RPMI8226 (cell line): ENCODE measurements around the gene TMEM43.
A peak's percentile ranks its signal among the peaks of the same experiment; 100 is the strongest.

Experiments
- DNase-seq: peaks from one replicate; pipeline ENCODE4 v3.0.0-alpha.2; 2015

The TMEM43 gene

DNA sequence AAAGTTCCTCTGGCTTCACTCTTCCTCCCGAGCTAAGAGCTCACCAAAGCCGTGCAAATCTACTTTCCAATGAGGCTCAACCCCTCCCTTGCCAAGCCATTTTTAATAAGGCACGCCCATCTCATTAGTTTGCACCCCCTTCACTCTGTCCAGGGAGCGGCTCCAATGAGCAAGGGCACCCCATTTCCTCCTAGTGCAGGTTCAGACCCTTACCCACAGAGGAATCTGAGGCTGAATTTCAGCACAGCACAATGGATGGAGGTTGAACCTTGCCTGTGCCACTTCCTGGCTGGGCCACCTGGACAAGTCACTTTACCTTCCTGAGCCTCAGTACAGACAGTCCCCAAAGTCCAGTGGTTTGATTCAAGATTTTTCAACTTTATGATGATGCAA is 28.1 kb downstream of the TMEM43 start:
- no peak for DNase-seq

DNA sequence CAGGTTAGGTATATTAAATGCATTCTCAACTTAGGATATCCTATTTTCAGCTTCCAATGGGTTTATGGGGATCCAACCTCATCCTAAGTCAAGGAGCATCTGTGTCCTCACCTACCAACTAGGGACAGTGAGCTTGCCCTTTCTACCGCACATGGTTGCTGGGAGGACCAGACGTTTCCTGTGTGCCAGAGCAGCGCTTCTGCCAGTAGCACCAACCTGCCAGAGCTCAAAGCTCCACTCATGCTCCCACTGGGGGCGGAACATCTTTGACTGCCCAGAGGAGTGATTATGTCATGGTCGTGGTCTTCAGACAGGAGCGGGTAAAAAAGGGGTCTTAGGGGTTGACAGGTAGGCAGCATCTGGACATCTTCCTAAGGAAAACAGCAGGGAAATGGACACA is 28.8 kb downstream of the TMEM43 start:
- no peak for DNase-seq

DNA sequence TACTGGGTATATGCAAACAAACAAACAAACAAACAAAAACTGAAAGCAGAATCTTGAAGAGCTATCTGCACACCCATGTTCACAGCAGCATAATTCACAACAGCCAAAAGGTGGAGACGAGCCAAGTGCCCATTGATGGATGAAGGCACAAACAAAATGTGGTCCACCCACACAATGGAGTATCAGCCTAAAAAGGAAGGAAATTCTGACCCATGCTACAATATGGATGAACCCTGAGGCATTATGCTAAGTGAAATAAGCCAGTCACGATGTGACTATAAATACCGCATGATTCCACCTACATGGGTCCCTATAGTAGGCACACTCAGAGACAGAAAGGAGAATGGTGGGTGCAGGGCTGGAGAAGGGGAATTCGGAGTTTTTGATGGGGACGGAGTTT is 29.4 kb downstream of the TMEM43 start:
- DNase-seq = no peak

DNA sequence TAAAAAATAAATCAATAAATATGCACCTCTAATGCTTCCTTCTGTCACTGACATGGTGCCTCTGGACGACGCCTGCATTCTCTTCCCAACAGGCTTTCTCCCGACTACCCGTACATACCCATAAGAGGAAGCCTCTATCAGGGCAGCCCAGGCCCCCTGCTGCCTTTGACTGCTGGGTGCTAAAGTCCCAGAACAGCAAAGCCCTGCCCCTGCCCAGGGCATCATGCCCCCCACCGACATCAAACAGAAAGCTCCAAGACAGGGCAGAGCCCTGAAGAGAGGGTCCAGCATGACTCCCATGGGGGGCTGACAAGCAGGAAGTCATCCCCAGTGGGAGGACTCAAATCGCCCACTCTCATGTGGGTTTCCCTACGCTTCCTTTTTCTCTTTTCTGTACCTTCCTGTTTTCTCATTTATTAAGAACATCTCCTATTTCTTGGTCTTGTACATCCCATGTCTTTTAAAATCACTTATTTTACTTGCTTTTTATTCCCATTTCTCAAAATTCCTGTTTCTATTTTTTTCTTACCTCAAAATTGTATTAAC is 30.1 kb downstream of the TMEM43 start:
- DNase-seq = no peak

DNA sequence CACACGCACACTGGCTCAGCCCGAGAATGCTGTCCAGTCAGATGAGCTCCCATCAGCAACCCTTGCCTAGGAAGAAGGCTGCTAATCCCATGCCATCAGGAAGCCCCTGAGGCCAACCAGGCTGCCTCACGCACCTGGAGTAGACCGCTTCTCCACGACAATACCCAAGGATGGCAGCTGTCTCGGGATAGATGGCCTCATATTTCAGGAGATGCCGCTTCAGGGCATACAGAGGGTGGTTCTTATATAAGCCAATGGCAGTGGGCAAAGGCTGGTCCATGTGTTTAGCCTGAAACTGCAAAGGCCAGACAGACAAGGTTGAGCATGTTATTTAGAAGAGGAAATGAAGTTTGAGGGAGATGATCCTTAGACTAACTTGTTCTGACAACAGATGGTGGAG is 31.3 kb downstream of the TMEM43 start:
- no peak for DNase-seq

DNA sequence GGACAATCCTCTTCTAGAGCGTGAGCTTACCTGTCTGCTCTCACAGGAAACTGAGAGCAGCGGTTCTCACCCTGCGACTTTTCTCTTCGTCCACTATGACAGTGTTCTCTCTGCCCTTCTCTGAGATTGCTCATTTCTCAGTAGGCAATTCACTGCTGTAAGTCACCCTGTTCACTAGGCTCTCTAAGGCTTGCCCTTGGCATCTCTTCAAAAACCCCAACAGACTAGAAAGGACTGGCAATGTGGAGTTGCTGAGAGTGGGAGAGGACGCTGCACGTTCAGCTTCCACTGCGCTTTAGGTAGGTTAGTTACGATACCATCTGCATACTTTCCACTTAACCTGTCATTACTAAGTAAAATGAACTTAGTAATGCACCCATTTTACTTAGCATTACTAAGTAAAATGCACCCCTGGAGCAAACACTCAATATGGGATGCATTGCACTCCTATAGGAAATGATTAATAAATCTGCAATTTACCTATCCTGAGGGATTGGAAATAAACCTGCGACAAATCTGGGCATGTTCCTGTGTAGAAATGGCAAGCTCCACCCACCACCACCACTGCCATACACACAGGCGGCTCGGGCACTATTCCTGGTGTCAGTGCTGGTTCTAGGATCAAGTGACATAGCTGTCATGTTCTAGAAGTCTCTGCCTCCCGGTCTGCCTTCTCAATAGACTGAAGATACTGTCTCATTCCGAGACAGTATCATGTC is 32.1 kb downstream of the TMEM43 start:
- DNase-seq = no peak

DNA sequence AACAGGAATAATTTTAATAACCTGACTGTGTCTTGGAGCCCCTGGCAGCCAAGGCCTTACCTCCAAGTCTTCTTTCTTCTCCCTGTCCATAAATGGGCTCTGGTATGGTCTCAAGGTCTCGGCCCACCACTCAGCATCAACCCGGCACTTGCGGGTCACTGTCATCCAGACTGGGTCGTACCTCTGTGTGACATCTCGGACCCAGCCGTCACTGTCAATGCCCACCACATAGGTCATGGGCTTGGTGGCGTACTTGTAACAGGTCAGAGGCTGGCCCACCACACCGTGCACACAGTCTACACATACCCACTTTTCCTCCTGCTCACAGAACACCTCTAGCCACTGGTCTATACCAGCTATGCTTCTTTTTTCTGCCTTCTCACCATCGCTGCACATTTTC is 33.1 kb downstream of the TMEM43 start:
- DNase-seq = no peak

DNA sequence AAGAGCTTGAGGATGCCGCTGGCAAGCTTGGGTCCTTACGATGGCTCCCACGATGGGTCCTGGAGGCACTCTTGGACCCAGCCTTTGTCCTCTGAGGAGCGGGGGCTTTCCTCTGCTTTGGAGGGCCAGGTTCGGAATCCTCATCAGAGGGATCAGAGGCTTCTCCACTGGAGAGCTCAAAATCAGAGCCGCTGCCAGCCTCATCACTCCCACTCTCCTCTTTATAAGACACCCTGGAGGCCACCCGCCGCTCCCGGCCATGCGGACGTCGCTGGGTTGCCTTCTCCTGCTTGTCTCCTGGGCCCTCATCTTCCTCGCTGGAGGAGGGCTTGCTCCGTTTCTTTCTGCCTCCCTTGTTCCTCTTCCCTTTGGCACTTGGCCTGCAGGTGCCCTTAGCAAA is 33.5 kb downstream of the TMEM43 start:
- no peak for DNase-seq

DNA sequence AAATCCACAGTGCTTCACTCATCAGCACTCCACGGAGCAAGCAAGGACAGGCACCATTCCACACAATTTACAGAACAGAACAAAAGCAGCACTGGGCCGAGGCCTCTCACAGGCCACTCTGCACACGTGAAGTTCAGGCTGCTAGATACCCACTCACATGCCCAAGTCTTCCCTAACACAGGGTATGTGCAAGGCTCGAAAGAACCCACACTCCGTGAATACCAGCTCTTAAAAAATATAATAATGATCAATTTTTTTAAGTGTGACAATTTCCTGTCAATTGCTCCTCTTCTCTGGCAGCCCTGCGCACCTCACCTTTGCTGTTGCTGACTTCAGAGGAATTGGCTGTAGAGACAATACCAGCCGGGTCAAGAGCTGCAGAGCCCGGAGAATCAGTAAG is 34.6 kb downstream of the TMEM43 start:
- no peak for DNase-seq

DNA sequence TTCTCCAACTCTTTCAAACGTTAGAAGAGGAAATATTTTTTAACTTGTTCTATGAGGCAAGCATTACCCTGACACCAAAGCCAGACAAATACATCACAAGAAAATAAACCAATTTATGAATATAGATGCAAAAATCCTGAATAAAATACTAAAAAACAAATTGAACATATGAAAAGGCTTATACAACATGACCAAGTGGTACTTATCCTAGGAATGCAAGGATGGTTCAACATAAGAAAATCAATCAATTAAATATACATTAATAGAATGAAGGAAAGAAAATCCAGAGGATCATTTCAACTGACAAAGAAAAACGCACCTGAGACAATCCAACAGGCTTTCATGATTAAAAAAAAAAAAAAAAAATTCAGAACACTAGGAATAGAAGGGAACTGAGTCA is 36.4 kb downstream of the TMEM43 start:
- no peak for DNase-seq

DNA sequence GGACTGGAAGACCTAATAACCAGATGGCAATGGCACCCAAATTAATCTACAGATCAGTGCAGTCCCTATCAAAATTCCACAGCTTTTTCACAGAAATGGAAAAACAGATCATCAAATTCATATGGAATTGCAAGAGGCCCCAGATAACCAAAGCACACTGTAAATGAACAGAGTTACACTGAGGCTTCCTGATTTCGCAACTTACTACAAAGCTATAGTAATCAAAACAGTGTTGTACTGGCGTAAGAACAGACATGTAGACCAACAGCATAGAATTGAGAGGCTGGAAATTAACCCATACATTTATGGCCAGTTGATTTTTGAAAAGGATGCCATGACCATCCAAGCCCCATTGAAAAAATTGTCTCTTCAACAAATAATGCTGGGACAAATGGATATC is 37.3 kb downstream of the TMEM43 start:
- DNase-seq = no peak

DNA sequence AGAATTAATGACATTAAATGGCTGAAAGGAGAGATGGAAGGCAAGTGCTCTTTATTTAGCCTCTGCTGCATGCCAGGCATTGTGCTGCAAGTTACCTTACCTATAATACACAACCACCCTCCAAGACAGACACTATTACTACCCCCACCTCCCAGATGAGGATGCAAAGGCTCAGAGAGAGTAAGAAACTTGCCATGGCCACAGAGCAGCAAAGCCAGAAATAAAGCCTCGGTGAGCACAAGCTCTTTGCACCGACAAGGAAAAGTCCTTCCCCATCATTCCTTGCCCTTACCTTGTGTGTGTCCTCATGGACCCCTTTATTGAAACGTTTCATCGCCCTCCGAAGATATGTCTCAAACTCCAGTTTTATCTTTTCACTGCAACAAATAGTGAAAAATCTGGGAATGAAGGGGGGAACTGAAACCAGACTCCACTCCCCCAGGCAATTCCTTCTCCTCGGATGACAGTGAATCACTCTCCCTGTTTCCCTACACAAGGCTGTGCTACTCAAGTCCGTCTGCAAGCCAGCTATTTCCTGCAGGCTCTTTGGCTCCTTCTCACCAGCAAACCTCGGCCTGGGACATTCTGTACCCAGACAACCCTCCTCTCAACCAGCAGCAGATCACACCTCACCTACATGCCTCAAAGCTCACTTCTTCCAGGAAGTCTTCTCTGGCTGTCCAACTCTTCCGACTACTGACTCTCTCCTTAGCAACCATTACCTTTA is 42.2 kb downstream of the TMEM43 start:
- no peak for DNase-seq

DNA sequence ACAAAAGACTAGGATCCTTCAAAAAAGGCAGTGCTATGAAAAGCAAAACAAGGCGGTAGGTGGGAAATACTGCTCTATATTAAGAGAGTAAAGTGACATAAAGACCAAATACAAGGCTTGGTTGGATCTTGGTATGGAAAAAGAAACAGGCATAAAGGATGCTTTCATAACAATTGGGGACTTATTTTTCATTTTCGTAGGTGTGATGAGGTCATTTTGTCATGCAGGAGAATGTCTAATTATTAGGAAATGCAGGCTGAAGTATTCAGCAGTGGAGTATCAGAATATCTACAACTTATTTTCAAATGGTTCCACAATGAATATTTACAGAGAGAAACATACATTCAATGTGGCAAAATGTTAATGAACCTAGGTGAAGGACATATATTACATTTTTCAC is 44.6 kb downstream of the TMEM43 start:
- no peak for DNase-seq

DNA sequence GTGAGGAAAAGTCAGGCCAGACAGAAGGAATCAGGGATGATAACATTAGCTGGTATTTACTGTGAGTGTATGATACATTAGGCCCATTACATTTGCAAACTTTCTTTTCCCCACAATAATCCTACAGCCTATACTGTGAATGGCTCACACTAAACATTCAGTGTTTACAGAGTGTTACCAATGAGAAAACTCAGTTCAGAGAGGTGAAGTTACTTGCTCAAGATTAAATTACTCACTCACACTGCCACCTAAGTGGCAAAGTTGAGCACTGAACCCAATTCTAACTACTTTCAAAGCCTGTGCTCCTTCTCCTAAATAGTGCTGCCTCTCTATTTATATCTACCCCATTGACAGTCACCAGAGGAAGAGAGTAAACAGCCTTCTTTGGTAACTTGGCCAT is 45.0 kb downstream of the TMEM43 start:
- no peak for DNase-seq

DNA sequence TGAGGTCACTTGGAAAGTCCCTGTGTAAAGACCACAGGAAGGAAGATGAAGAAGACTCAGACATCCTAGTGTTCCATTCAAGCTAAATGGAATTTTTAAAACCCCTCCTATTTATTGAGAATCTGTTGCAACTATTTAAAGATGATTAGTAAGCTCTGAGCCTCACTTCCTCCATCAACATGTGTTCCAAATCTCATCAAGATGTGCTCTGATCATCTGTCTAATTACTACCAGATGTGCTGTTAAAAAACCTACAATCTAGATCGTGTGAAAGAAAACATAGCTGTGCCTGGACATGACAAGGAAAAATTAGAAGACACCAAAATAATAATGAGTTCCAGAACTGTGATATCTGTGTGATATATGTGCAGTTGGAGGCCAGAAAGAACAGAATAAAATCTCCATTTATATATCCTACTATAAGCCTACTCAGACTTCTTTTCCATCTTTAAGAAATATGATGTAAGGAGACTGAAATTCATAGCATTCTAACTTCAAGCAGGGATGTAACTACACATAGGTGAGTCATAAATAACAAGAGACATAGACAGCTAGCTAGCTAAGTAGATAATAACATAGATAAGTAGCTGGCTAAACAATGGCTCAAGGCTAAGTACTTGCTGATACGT is 45.8 kb downstream of the TMEM43 start:
- DNase-seq = no peak

DNA sequence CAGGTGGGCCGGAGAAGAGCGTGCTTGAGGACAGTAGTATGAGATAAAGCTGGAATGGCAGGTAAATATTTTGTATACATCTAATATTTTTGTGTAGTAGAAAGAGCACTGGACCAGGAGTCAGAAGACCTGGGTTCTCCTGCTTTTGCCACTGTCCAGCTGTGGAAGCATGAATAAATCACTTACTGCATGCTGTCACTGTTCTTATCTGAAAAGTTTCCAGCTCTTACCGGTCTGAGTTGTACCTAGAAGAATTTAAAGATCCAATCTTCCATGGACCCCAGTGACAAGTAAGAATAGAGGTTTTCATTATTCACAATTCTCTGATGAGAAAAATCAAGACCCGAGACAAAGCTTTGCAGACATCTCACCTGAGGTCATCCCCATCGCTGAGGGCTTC is 47.6 kb downstream of the TMEM43 start:
- no peak for DNase-seq

DNA sequence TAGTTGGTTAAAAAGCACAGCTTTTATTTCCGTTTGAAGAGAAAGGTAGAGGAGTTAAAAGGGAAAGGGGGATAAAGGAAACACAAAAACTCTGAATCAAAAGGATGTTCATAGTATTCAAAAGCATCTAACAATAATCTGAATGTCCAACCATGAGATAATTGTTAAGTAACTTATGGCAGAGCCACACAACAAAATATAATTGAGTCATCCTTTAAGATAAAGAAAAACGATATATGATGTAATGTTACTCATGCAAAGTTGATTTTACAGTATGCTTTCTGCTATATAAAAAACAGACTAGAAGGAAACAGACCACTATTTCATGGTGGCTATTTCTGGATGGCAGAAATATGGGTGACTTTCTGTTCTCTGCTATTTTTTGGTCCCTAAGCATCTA is 49.6 kb downstream of the TMEM43 start:
- DNase-seq = no peak

DNA sequence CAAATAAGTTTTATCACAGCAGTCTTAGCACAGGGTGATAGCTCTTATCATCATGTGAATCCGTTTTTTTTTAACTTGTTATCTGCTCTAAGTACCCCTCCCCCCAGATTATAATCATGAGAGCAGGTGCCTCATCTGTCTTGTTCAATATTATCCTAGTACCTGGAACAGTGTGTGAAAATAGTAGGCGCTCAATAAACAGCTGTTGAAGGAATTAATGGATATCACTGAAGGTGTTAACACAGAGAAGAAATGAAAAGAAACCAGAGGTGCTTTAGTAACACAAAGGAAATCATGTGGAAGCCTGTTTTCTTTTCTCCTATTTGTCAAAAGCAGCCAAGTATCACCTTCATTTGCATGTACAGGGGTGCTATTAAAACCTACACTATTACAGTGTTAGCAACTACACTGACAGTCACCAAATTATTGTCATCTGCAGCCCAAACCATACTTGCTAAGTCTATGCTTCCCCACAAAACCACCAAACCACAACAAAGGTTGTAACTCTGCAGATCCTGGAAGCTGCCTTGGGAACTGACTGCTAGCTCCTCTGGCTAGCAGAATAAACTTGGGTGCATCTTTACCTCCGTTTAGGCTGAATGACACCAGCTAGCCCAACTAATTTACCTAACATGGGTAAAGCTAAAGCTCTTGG is 50.7 kb downstream of the TMEM43 start:
- peak; percentile 15 for DNase-seq

DNA sequence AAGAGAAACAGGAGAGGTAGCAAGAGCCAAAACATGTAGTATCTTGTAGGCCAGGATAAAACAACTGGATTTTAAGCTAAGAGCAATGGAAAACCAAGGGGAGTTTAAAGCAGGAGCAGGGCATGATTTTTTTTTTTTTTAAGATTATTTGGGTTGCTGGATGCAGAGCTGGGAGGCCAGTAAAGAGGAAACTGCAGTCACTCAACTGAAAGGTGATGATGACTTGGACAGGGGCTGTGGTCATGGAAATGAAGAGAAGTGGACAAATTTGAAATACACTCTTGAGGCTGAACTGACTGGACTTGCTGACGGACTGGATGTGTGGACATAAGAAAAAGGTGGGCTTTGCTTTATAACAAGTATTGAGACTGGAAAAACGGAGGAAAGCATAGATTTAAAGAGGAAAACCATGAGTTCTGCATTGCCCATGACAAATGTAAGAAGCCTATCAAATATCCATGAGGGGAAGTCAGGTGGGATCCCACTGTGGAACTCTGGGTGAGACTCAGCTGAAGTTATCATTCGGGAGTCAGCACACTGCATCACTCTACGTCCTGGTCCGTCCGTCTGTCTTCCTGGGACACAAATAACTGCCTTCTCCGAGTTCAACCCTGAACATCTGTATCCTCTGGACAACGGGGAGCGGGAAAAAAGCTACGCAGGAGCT is 52.9 kb downstream of the TMEM43 start:
- peak; percentile 14 for DNase-seq

DNA sequence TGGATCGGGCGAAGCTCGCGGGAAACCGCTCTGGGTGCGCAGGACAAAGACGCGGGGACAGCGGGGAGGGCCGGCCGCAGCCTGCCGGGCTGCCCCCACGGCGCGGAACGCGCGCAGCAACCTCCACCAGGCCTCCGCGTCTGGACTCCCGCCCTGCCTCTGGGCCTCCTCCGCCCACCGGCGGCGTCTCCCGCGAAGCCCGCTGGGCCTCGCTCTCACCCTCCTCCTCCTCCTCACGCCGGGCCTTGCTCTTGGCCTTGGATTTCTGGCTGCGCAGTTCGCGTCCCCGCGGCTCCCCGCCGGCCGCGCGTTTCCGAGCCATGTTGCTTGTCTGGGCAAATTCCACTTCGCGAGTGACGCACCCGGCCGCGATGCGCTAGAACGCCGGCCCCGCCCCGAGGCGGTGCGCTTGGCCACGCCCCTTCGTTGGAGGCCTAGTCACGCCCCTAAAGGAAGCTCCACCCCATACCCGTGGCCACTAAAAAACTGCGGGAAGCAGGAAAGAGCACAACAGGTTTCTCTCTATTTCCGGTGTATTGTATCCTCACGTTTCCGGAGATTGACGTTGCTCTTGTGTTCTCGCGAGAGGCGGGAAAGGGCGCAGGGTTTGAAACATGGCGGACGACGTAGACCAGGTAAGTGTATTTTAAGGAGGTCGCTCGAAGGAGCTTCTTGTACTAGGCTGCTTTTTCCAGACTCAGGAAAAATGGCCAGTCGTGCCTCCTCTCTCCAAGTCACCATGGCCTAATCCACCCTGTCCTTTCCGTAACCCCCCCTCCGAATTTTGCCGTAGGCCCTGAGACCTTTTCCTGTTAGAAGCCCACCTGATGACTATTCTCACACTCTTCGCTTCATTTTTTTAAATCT is 53.6 kb downstream of the TMEM43 start, which contains the start of the genes LSM3 and XPC:
TSS of gene LSM3 (plus strand) at position 571 of the 867 bp plus-strand sequence. CDS start at position 615, 44 bp downstream.
TSS of gene XPC (minus strand) at position 355 of the 867 bp plus-strand sequence. CDS start at position 322, 33 bp downstream.
- peak; percentile 98 for DNase-seq

DNA sequence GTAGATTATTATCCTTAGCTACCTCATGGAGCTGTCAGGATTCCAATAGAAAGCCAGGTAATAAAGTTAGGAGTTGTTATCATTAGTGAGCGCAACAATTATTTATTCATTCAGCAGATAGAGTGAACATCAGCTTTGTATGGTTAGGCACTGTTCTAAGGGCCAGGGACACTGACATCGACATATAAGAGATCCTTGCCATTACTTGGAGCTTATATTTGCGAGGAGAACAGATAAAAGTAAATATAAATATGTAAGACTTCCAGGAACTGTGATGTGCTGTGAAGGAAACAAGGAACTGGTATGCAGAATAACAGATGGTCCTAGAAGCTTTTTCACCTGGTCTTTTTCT is 54.2 kb downstream of the TMEM43 start:
- no peak for DNase-seq

DNA sequence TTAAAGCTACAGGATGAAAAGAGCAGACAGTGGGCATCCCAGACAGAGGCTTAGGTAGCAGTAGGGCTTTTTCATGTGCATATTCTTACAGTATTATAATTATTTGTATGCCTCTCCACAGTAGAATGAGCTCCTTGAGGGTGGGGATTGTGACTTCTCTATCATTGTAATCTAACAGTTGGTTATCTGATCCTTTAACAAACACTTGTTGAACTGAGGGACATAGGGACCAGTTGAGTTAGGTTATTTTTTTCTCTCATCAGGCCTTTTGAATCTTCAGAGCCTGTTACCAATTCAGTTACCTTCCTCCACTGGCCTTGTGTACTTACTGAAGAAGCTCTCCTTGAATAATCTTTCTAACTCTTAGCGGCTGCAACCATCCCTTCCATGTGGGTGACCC is 54.9 kb downstream of the TMEM43 start:
- DNase-seq = no peak
